ENCODE results near the gene LRIG1.

The LRIG1 gene

GRCh38 chr3:66381626-66382025 lies 119.2 kb downstream of the LRIG1 start:
- no peak for DNase-seq

DNA sequence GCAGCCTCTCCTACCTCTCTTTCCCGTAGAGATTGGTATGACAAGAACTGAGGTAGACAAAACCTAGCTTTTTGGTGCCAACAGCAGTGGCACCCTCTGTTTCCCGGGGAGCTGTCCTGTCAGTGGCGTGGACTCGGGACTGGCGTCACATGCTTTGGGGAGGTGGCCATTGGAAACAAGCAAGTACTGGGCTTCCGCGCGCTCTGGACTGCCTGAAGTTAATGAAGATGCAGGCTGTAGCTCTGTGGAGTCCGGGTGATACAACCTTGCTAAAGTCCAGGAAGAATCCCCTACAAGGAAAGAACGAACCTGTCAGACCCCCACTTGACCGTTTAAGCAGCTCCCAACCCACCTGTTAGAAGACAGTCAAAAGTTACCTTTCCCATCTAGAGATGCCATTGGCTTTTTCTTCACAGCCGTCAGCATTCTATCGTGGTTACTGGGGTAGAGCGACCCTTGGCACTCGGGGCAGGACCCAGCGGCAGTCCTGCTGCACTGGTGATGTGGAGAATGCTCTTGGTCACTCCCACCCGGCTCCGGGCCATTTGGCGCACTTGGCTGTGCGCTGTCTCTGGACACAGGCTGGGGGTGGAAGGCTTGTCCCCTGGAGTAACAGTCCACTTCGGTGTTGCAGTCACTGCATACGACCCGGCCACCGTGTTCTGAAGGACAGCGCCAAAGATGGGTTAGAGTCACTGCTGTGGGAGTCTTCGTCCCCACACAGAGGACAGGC lies 120.5 kb downstream of the LRIG1 start:
- DNase-seq, result no peak

GRCh38 chr3:66379565-66379964 lies 121.3 kb downstream of the LRIG1 start:
- DNase-seq, result no peak

- DNase-seq, result peak; percentile 32
Observed at GRCh38 chr3:66378256-66378655, 122.6 kb downstream of the LRIG1 start.

DNA sequence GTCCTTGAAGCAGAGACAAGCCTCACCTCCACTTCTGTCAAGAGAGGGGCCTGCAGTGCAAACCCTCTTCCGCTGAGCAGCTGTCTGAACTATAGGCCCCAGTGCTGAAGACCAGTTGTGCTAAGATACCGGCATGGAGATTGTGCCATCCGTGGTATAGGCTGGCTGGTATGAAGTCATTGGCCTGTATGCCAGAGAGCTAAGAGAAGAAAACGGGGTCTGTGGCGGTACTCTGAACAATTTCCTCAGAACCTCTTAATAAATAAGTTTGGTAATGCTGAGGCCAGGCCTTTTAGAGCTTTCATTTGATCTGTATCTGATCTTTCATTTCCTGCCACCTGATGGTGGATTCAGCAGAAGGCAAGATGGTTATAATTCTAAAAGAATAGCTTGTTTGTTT lies 123.0 kb downstream of the LRIG1 start:
- DNase-seq, result no peak

DNA sequence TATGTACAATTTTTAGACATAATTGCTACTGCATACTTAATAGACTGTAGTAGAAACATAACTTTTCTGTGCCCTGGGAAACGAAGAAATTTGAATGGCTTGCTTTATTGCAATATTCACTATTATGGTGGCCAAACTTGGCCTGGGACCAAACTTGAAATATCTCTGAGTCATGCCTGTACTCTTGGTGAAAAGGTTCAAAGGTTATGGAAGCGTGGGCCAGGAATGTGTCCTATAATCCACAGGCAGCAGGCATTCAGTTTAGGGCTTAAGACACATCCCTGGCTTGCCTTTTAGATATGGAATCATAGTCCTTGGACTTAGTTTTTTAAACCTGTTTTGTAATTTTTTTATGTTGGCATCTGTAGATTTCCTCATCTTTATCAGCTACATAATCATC lies 124.3 kb downstream of the LRIG1 start:
- DNase-seq, result no peak

DNA sequence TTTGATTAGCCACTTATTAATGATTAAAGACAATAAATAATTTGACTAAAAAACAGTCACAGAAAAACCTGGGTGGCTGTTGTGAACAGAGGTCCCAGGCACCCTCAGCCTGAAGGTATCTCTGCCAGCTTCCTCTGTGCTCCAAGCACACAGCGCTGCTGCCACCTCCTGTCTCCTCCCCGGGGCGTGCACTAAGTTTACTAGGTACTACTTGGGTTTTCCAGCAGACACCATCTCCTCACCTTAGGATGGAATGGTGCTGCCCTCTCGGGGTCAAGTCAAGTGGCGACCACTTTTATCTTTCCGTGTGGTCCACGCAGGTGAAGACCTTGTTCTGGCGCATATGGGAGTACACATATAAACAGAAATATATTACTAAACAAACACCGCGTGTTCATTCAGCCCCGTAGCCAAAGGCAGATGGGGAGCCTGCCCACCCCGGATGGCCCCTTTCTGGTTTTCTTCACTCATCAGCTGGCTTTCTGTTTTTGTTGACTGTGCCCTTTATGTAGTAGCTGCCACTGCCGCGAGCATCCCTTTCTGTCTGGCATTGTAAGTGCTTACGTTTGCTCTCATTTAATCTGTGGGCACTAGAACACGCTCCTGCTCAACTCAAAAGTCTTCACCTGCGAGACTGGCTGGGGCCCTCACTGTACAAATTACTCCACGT lies 128.0 kb downstream of the LRIG1 start:
- no peak for DNase-seq

- no peak for DNase-seq
Observed at GRCh38 chr3:66371432-66371831, 129.4 kb downstream of the LRIG1 start.

GRCh38 chr3:66370179-66370578 lies 130.6 kb downstream of the LRIG1 start:
- DNase-seq, result no peak

GRCh38 chr3:66367979-66368378 lies 132.8 kb downstream of the LRIG1 start:
- DNase-seq, result no peak

GRCh38 chr3:66366747-66367146 lies 134.1 kb downstream of the LRIG1 start:
- DNase-seq, result no peak

- no peak for DNase-seq
Observed at GRCh38 chr3:66365080-66365479, 135.7 kb downstream of the LRIG1 start.

GRCh38 chr3:66363148-66363547 lies 137.7 kb downstream of the LRIG1 start:
- no peak for DNase-seq

DNA sequence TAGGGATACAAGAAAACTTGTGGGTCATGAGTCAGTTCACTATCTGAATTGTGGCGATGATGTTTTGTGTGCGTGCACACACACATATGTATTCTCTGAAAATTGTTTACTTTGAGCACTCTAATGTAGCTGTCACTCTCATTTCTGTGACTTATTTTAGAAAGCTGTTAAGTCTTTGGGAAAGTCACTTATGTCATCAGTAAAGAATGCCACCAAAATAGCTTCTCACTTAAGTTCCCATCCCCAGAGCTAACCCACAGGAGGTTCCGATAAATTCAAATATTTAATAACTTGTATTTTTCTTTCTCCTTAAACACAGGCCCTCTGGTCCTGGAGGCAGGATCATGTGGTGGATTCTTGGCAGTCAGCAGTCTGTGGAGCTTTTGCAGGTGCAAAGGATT lies 138.3 kb downstream of the LRIG1 start:
- no peak for DNase-seq

- no peak for DNase-seq
Observed at GRCh38 chr3:66361356-66361755, 139.5 kb downstream of the LRIG1 start.

- no peak for DNase-seq
Observed at GRCh38 chr3:66355997-66356396, 144.8 kb downstream of the LRIG1 start.

DNA sequence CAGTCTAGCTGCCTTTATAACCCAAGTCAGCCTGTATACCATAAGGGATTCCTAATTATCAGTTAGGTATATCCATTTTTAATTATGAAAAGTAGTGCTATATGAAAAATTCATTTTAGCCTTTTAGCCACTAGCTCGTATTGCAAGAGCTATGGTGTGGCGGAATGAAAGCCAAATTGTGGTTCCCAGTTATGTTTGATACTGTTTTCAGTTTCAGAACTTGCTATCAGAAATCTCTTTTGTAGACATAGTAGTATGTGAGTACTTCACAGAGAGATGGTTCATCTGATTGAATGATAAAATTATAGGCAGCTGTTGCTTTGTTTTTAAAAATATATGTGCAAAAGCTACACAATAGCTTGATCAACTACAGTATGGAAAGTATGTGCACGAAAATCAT lies 145.4 kb downstream of the LRIG1 start:
- DNase-seq, result no peak

GRCh38 chr3:66354001-66354400 lies 146.8 kb downstream of the LRIG1 start:
- DNase-seq, result no peak

GRCh38 chr3:66353530-66353929 lies 147.3 kb downstream of the LRIG1 start:
- DNase-seq, result no peak

GRCh38 chr3:66353039-66353438 lies 147.8 kb downstream of the LRIG1 start:
- DNase-seq, result no peak

DNA sequence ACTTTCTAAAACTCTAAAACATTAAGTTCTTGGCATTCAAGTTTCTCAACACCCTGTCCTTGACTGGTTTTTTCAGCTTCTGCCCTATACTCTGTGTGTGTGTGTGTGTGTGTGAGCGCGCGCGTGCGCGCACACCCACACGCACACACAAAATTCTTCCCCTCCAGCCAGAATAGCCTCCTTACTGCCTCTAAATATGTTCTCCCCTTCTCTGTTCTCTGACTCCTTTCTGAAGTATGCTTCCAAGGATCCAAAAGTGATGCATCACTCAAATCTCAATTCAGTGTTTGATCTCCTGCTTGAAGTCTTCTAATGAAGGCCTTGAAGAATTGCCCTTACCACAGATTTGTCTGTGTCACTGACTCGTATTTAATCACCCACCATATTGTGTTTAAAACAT lies 150.2 kb downstream of the LRIG1 start:
- no peak for DNase-seq

DNA sequence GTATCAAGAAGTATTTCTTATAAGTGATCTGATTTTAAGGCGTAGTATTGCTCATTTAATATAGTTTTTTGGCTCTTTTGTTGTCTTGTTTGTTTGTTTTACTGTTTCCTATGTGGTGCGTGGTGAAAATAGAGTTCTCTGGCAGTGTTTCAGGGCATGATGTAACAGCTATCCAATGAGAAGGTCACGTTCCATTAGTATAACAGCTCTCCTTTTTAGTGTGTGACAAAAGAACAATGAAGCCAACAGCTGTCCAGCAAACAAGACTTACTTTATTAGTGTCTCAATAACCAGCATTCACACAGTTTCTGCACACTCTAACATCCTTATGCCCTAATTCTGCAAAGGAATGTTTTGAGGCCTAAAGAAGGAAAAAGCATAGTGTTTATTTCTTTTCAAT lies 152.1 kb downstream of the LRIG1 start:
- DNase-seq, result no peak

GRCh38 chr3:66344848-66345578 lies 155.8 kb downstream of the LRIG1 start:
- DNase-seq, result no peak

DNA sequence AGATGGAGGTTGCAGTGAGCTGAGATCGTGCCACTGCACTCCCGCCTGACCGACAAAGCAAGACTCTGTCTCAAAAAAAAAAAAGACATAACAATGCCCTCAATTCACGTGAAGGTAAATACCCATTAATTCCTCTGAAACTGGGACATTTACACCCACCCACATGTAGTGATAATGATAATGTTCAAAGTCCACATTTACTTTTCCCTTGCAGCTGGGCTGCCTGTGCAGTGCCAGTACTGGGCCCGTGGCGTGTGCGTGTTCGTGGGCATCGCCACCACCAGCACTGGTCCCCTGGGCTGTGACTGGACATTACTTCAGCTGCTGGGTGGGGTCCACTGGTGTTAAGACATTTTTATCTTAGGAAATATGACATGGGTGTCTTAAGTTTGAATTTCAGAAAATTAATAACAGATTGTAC lies 156.4 kb downstream of the LRIG1 start:
- no peak for DNase-seq
